Activated naive CD8-positive, alpha-beta T cell (primary cell): ENCODE measurements around the gene ADGRG3.

Experiments used
- H3K27ac Mint-ChIP-seq: one replicate; pipeline ENCODE4 v1.8.0; 2021; ENCODE audit warnings: mixed read lengths
- H3K27me3 Mint-ChIP-seq: one replicate; pipeline ENCODE4 v1.8.0; 2021; ENCODE audit warnings: mixed read lengths
- H3K36me3 Mint-ChIP-seq: one replicate; pipeline ENCODE4 v1.8.0; 2021; ENCODE audit warnings: mixed read lengths
- H3K4me1 Mint-ChIP-seq: one replicate; pipeline ENCODE4 v1.8.0; 2021; ENCODE audit warnings: low read depth, mixed read lengths
- H3K4me3 Mint-ChIP-seq: one replicate; pipeline ENCODE4 v1.8.0; 2021; ENCODE audit warnings: mild to moderate bottlenecking, mixed read lengths
- H3K9me3 Mint-ChIP-seq: one replicate; pipeline ENCODE4 v1.8.0; 2021; ENCODE audit warnings: low read depth, mixed read lengths

Gene ADGRG3

DNA sequence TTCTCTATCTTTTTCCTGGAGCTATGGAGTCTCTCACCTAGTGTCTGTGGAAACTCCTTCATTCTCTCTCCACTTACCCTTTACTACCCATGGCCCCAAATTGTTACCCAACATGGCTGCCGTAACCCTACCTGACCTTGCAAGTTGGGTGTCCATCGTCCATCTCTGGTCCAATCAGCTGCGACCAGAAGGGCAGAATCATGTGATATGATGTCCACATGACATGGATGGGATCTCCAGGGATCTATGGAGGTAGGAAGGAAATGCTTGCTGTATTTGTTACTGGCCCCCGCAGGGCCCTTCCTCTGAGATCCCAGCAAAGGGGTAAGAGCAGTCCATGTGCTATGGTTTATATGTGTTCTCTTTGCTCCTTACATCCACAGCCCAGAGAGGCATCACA, 18.5 kb downstream of the ADGRG3 start:
- H3K4me3 Mint-ChIP-seq, result no peak overlapping the region
- no peaks in the 10 kb centered on the region for H3K27me3 Mint-ChIP-seq
- no peaks in the 10 kb centered on the region for H3K9me3 Mint-ChIP-seq
- peaks cover 18% of the 10 kb centered on the region for H3K4me1 Mint-ChIP-seq
- H3K36me3 Mint-ChIP-seq, result no peaks in the 10 kb centered on the region
- no peak overlapping the region for H3K27ac Mint-ChIP-seq

- no peak overlapping the region for H3K4me3 Mint-ChIP-seq
- H3K36me3 Mint-ChIP-seq, result no peaks in the 10 kb centered on the region
- H3K27me3 Mint-ChIP-seq, result no peaks in the 10 kb centered on the region
- H3K27ac Mint-ChIP-seq, result peak overlapping the region; percentile 47
- peaks cover 18% of the 10 kb centered on the region for H3K4me1 Mint-ChIP-seq
- H3K9me3 Mint-ChIP-seq, result no peaks in the 10 kb centered on the region
Observed at GRCh38 chr16:57687363-57687929, 19.3 kb downstream of the ADGRG3 start.

DNA sequence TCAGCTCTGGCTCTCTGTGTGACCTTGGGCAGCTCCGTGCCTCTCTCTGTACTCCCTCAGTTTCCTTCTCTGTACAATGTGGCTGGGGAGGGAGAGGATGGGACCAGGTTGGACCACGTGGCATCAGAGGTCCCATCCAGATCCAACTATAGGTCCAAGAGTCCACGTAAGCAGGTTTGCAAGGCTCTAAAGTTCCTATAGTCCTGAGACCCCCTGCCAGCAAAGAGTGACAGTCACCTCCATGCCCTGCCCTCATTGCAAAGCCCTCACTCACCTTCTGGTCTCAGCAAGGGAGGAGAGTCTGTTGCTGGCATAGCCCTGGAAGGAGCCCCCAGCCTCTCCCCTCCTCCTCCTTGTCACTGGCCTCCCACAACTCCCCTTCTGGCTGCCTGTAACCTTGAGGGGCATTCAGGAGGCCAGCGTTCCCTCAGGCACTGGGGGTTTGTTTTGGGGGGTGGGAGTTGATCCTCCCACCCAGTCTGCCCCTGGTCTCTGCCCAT, 20.4 kb downstream of the ADGRG3 start:
- Mint-ChIP-seq H3K4me1 (peaks cover 18% of the 10 kb centered on the region), H3K4me3 (no peak overlapping the region), H3K9me3 (no peaks in the 10 kb centered on the region), H3K27me3 (no peaks in the 10 kb centered on the region), H3K36me3 (no peaks in the 10 kb centered on the region), H3K27ac (peak overlapping the region; percentile 22)

DNA sequence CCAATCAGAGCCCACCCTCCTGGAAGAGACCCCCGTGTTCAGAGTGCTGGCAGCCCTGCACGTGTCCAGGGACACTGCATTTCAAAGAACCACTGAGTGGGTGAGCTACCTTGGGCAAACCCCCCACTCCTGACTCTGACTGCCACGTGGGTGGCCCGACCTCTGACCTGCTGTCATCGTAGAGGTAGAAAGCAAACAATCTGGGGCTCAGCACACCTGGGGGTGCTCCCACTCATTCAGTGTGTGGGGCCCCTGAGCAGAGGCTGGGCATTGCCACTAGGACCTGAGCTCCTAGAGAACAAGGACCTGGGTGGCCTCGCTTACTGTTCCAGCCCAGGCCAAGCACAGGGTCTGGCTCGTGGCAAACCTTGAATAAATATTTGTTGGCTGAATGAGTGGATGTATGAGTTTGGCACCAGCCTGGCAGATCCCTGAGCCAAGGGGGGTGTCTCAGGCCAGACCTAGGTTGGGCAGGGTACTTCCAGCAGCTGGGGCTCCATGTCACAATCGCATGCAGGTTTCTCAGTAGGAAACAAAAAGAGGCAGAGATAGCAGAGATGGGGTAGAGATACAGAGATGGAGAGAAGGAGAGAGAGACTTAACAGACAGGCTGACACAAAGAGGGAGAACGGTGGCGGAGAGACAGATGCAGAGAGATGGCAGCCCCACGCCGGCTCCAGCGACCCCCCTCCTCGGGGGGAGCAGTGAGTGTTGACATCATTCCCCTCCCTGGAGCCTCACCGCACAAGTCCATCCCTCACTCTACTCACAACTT, 21.1 kb downstream of the ADGRG3 start:
- Mint-ChIP-seq H3K4me1 (peaks cover 18% of the 10 kb centered on the region), H3K27me3 (no peaks in the 10 kb centered on the region), H3K27ac (peak overlapping the region; percentile 84), H3K9me3 (no peaks in the 10 kb centered on the region), H3K4me3 (peak overlapping the region; percentile 56), H3K36me3 (no peaks in the 10 kb centered on the region)

- Mint-ChIP-seq H3K27me3 (no peaks in the 10 kb centered on the region), H3K36me3 (no peaks in the 10 kb centered on the region), H3K4me1 (peaks cover 23% of the 10 kb centered on the region), H3K27ac (peak overlapping the region; percentile 84), H3K9me3 (no peaks in the 10 kb centered on the region), H3K4me3 (peak overlapping the region; percentile 56)
Observed at GRCh38 chr16:57689762-57690558, 21.9 kb downstream of the ADGRG3 start.

DNA sequence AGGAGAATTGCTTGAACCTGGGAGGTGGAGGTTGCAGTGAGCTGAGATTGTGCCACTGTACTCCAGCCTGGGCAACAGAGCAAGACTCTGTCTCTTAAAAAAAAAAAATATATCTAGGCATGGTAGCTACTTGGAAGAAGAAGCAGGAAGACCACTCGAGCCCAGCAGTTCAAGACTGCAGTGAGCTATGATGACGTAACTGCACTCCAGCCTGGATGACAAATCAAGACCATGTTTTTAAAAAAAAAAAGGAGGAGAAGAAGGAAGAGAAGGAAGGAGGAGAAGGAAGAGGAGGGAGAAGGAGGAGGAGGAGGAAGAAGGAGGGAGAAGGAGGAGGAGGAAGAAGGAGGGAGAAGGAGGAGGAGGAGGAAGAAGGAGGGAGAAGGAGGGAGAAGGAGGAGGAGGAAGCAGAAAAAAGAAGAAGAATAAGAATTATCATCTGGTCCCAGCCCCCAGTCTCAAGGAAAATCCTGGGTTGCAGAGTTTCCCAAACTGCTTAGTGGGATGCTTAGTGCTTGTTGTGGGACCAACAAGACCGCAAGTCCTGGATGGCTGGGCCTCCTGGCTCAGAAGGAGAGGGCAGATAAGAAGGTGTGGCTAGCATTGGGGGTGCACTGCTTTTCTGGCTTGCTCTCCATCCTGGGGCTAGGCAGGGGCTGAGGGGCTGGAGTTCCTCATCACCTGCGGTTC, 22.8 kb downstream of the ADGRG3 start:
- Mint-ChIP-seq H3K9me3 (no peaks in the 10 kb centered on the region), H3K36me3 (no peaks in the 10 kb centered on the region), H3K27me3 (no peaks in the 10 kb centered on the region), H3K4me1 (peaks cover 28% of the 10 kb centered on the region), H3K27ac (no peak overlapping the region), H3K4me3 (no peak overlapping the region)

GRCh38 chr16:57692636-57693035, 24.5 kb downstream of the ADGRG3 start:
- Mint-ChIP-seq H3K36me3 (no peaks in the 10 kb centered on the region), H3K9me3 (no peaks in the 10 kb centered on the region), H3K27me3 (no peaks in the 10 kb centered on the region), H3K4me3 (no peak overlapping the region), H3K27ac (no peak overlapping the region), H3K4me1 (peaks cover 28% of the 10 kb centered on the region)

DNA sequence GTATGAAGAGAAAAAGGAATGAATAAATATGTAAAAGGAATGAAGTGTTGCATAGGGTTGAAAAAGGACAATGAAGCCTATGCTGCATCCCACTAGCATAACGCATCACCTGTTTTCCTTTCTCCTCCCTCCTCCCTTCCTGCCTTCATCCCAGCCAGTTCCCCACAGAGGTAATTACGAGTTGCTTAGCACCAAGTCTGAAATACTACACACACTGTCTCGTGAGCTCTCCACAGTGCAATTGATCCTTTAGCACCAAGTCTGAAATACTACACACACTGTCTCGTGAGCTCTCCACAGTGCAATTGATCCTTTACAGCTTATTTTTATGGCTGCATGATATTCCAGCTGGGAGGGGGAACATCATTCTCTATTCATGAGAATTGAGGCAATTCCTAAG, 25.4 kb downstream of the ADGRG3 start:
- Mint-ChIP-seq H3K27ac (no peak overlapping the region), H3K9me3 (no peaks in the 10 kb centered on the region), H3K4me3 (no peak overlapping the region), H3K36me3 (no peaks in the 10 kb centered on the region), H3K27me3 (no peaks in the 10 kb centered on the region), H3K4me1 (peaks cover 26% of the 10 kb centered on the region)

GRCh38 chr16:57694231-57694724, 26.2 kb downstream of the ADGRG3 start:
- Mint-ChIP-seq H3K9me3 (no peaks in the 10 kb centered on the region), H3K27me3 (no peaks in the 10 kb centered on the region), H3K36me3 (no peaks in the 10 kb centered on the region), H3K4me1 (peaks cover 21% of the 10 kb centered on the region), H3K27ac (no peak overlapping the region), H3K4me3 (no peak overlapping the region)

- H3K27ac Mint-ChIP-seq, result no peak within 1 kb of the TSS
- H3K4me1 Mint-ChIP-seq, result peaks cover 13% of the 10 kb centered on the region
- no peaks in the 10 kb centered on the region for H3K27me3 Mint-ChIP-seq
- no peaks in the 10 kb centered on the region for H3K9me3 Mint-ChIP-seq
- H3K36me3 Mint-ChIP-seq, result no peaks in the 10 kb centered on the region
- peak within 1 kb of the TSS; percentile 60 for H3K4me3 Mint-ChIP-seq
Observed at GRCh38 chr16:57694725-57695679, 26.9 kb downstream of the ADGRG3 start, which contains the start of gene DRC7. DRC7 (plus strand) TSS chr16:57694806; CDS start chr16:57697950, 3,144 bp downstream.

GRCh38 chr16:57695680-57696069, 27.6 kb downstream of the ADGRG3 start:
- Mint-ChIP-seq H3K27ac (no peak overlapping the region), H3K27me3 (no peaks in the 10 kb centered on the region), H3K9me3 (no peaks in the 10 kb centered on the region), H3K36me3 (no peaks in the 10 kb centered on the region), H3K4me3 (no peak overlapping the region), H3K4me1 (peaks cover 10% of the 10 kb centered on the region)

DNA sequence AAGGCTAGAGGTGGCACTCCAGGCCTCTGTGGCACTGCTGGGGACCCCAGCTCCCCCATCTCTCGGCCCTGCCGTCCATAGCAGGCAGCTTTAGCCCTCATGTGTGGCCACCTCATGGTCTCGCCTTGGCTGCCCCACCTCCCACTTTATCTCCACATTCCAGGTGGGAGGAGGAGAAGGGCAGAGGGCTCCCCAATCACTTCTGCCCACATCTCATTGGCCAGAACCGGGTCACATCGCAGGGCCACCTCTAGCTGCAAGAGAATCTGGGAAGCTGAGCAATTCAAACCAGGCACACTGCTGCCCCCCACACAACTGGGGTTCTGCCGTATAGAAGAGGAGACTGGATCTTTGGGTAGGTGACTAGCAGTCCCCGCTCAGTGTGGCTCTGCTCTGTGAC, 28.1 kb downstream of the ADGRG3 start:
- Mint-ChIP-seq H3K27me3 (no peaks in the 10 kb centered on the region), H3K4me3 (no peak overlapping the region), H3K9me3 (no peaks in the 10 kb centered on the region), H3K27ac (no peak overlapping the region), H3K4me1 (peaks cover 10% of the 10 kb centered on the region), H3K36me3 (no peaks in the 10 kb centered on the region)

DNA sequence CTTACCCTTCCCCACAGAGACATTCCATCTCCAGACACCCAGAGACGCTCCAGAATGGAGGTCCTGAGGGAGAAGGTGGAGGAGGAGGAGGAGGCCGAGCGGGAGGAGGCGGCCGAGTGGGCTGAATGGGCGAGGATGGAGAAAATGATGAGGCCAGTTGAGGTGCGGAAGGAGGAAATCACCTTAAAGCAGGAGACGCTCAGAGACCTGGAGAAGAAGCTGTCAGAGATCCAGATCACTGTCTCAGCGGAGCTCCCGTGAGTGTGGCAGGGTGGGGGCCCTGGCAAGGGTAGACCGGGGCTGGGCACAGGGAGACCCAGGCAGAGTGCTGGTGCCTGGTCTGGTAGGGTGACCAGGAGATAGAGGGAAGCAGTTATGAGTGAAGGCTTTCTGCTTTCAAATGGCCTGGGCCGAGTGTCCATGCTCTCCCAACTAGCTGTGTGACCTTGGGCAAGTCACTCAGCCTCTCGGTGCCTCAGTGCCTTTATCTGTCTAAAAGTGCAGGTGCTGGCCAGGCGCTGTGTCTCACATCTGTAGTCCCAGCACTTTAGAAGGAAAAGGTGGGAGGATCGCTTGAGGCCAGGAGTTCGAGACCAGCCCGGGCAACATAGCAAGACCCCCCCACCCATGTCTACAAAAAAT, 29.9 kb downstream of the ADGRG3 start:
- no peaks in the 10 kb centered on the region for H3K9me3 Mint-ChIP-seq

More for the DNA sequence above, 29.9 kb downstream of the ADGRG3 start:
- H3K4me3 Mint-ChIP-seq, result no peak overlapping the region
- H3K27me3 Mint-ChIP-seq, result no peaks in the 10 kb centered on the region
- H3K4me1 Mint-ChIP-seq, result peaks cover 10% of the 10 kb centered on the region
- H3K36me3 Mint-ChIP-seq, result no peaks in the 10 kb centered on the region
- H3K27ac Mint-ChIP-seq, result no peak overlapping the region
